Thyroid gland (tissue), 4 donors: ENCODE results near the gene POLD1.

Source experiments
- CTCF ChIP-seq, 6 experiments: fragments of 200-600 bp in 3 of 6; fragments of 450-650 bp in 3 of 6; sonication (generic) in 3 of 6; IDR thresholded peaks; one replicate each; pipeline ENCODE4 v1.5.1; 2016 to 2019; ENCODE audit warnings: antibody characterized with exemption in 6 of 6, mild to moderate bottlenecking in 2 of 6, inconsistent platforms in 1 of 6, moderate library complexity in 1 of 6
- POLR2A ChIP-seq, 2 donors: fragments of 450-650 bp; IDR thresholded peaks; one replicate each; pipeline ENCODE4 v1.6.1; 2017; ENCODE audit warnings: antibody characterized with exemption in 2 of 2, mild to moderate bottlenecking in 2 of 2, moderate library complexity in 1 of 2

DNA sequence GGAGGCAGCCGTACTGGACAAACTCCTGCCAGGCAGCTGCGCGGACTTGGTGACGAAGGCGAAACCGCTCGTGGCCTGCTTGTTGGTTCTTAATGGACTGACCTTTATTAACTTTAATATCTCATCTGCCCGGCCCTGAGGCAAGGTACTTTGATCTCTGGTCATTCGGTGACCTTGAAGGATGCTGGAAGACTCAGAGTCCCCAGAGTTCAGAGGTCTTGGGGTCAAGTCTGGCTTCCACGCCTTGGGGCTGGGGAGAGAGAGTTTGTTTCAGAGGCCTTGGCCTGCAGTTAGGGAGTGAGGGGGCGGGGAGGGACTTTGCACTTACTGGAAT is 82.5 kb downstream of the POLD1 start:
- TF ChIP-seq CTCF (IDR thresholded peaks at IDR 0.05) (no peak), POLR2A (IDR thresholded peaks at IDR 0.05) (no peak)
